KMS-11 (cell line): ENCODE results near the gene DAB2IP.

Experiments
- H2AFZ ChIP-seq: fragments of 200-600 bp; sonication (generic); 2 replicates; pipeline ENCODE4 v1.6.1; 2016; ENCODE audit warnings: antibody characterized with exemption, mixed run types, low read depth
- H3K27ac ChIP-seq: fragments of 200-600 bp; sonication (generic); 2 replicates; pipeline ENCODE4 v1.6.1; 2016; ENCODE audit warnings: mild to moderate bottlenecking, mixed run types
- H3K27me3 ChIP-seq: fragments of 200-600 bp; sonication (generic); 2 replicates; pipeline ENCODE4 v1.6.1; 2017; ENCODE audit warnings: mild to moderate bottlenecking, low read depth, mixed run types, moderate library complexity; ENCODE audit not compliant: insufficient read depth
- H3K36me3 ChIP-seq: fragments of 200-600 bp; sonication (generic); 2 replicates; pipeline ENCODE4 v1.6.1; 2017; ENCODE audit warnings: mild to moderate bottlenecking, mixed run types; ENCODE audit not compliant: insufficient read depth
- H3K4me1 ChIP-seq: fragments of 200-600 bp; sonication (generic); 2 replicates; pipeline ENCODE4 v1.6.1; 2016; ENCODE audit warnings: mild to moderate bottlenecking, low read depth, mixed run types; ENCODE audit not compliant: poor library complexity, severe bottlenecking
- H3K4me2 ChIP-seq: fragments of 200-600 bp; sonication (generic); 2 replicates; pipeline ENCODE4 v1.7.0; 2016; ENCODE audit warnings: mild to moderate bottlenecking, mixed run types
- H3K4me3 ChIP-seq: fragments of 200-600 bp; sonication (generic); IDR thresholded peaks from 2 replicates; pipeline ENCODE4 v1.6.1; 2017; ENCODE audit warnings: low read depth, low read length, mixed read lengths; ENCODE audit not compliant: insufficient read depth
- H3K79me2 ChIP-seq: fragments of 200-600 bp; sonication (generic); 2 replicates; pipeline ENCODE4 v1.6.1; 2016; ENCODE audit warnings: low read depth, mixed run types; ENCODE audit not compliant: insufficient read depth
- H3K9ac ChIP-seq: fragments of 200-600 bp; sonication (generic); 2 replicates; pipeline ENCODE4 v1.6.1; 2016; ENCODE audit warnings: mild to moderate bottlenecking, mixed run types
- H4K20me1 ChIP-seq: fragments of 200-600 bp; sonication (generic); 2 replicates; pipeline ENCODE4 v1.6.1; 2016; ENCODE audit warnings: mild to moderate bottlenecking, mixed run types; ENCODE audit not compliant: insufficient read depth
- TF ChIP-seq, protein P1 (sequence below): fragments of 200-600 bp; sonication (generic); conservative IDR thresholded peaks from 2 replicates; pipeline ENCODE4 v1.6.1; 2017; ENCODE audit warnings: low read depth, mild to moderate bottlenecking, antibody characterized with exemption, low read length, moderate library complexity, mixed read lengths

The DAB2IP gene

DNA sequence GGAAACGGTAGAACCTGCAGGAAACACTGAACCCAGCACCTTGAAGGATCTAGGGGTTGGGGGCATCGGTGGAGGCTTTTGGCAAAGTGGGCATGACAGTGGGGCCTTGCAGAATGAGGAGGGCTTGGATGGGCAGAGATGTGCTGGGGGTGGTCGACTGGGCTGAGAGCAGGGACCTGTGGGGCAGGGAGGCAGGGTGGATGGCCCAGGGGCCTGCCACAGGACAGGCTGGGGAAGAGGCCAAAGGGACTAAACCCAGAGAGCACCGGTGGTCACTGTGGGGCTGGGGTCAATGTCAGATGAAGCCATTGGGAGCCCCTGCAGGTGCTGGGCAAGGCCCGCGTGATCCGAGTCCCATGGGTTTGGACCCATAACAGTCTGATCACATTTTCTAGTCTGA lies 175.3 kb downstream of the DAB2IP start:
- TF ChIP-seq, protein P1, sequence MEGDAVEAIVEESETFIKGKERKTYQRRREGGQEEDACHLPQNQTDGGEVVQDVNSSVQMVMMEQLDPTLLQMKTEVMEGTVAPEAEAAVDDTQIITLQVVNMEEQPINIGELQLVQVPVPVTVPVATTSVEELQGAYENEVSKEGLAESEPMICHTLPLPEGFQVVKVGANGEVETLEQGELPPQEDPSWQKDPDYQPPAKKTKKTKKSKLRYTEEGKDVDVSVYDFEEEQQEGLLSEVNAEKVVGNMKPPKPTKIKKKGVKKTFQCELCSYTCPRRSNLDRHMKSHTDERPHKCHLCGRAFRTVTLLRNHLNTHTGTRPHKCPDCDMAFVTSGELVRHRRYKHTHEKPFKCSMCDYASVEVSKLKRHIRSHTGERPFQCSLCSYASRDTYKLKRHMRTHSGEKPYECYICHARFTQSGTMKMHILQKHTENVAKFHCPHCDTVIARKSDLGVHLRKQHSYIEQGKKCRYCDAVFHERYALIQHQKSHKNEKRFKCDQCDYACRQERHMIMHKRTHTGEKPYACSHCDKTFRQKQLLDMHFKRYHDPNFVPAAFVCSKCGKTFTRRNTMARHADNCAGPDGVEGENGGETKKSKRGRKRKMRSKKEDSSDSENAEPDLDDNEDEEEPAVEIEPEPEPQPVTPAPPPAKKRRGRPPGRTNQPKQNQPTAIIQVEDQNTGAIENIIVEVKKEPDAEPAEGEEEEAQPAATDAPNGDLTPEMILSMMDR, result no peak
- Histone ChIP-seq H4K20me1 (no peaks in the 10 kb centered on the region), H3K4me1 (no peaks in the 10 kb centered on the region), H3K36me3 (no peaks in the 10 kb centered on the region), H2AFZ (no peak overlapping the region), H3K27me3 (no peaks in the 10 kb centered on the region), H3K79me2 (no peaks in the 10 kb centered on the region), H3K27ac (no peak overlapping the region), H3K4me3 (no peak overlapping the region), H3K9ac (no peak overlapping the region), H3K4me2 (no peak overlapping the region)

DNA sequence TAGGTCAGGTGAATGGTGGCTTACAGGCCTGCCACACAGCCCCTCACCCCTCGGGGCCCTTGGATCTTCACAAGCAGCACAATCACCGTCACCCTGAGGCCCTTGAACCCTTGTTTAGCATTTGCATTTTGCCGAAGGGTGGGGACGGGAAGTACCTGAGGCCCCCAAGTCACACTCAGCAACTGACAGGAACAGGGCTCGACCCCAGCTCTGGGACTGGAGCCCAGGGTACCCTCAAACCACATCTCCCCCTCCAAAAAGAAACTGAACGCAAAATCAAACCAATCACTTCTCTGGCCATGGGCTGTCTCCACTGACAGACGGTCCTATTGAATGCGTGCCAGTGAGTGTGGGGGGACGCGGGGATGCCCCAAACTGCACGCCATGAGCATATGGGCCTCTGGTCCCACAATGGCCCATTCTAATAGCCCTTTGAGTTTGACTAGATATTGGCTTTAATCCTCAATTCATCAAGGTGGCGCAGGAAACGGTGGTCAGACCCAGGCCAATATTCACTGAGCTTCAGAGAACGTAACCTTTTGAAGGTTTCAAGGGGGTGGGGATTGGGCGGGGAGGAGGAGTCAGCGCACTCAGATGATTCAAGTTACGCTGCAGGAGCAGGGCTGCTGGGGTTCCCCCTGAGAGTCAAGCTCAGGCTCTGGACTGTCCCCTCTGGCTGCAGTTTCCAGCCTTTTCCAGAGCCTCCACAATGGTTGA lies 176.0 kb downstream of the DAB2IP start:
- TF ChIP-seq, protein P1, result no peak
- Histone ChIP-seq H3K36me3 (no peaks in the 10 kb centered on the region), H3K27ac (no peak overlapping the region), H3K27me3 (no peaks in the 10 kb centered on the region), H3K4me3 (no peak overlapping the region), H4K20me1 (no peaks in the 10 kb centered on the region), H3K79me2 (no peaks in the 10 kb centered on the region), H2AFZ (no peak overlapping the region), H3K9ac (no peak overlapping the region), H3K4me1 (no peaks in the 10 kb centered on the region), H3K4me2 (no peak overlapping the region)

DNA sequence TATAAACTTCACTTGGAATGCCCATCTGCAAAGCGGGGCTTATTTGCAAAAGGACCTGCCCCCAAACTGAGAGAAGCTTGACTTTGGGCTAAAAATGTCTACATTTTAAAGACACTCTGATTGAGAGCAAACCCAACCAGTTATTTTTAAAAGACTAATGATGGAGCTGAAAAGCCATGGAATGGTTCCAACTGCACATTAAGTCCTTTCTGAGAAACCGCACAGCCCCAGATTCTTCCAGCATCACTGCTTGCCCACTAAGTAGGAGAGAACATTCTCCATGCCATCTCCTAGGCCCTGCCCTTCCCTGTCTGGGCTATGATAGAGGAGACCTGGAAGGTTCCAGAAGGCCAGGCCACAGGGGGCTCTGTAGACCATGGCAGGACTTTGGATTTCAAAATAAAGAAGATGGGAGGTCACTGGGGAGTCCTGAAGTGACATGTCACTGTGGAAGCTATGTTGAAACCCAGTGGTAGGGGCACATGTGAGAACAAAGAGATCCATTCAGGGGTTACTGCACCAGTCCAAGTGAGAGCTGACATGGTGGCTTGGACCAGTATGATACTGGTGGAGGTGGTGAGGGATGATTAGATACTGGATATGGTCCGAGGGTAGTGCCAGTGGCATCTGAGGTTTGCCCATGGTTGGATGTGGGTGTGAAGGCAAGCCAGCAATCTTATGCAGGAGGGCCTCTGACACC lies 179.2 kb downstream of the DAB2IP start:
- no peak overlapping the region for H2AFZ ChIP-seq
- H3K27me3 ChIP-seq, result no peaks in the 10 kb centered on the region
- H3K9ac ChIP-seq, result no peak overlapping the region
- TF ChIP-seq, protein P1, result no peak
- H3K27ac ChIP-seq, result no peak overlapping the region
- H3K4me3 ChIP-seq, result no peak overlapping the region
- H3K79me2 ChIP-seq, result no peaks in the 10 kb centered on the region
- H3K36me3 ChIP-seq, result no peaks in the 10 kb centered on the region
- no peaks in the 10 kb centered on the region for H3K4me1 ChIP-seq
- no peak overlapping the region for H3K4me2 ChIP-seq
- no peaks in the 10 kb centered on the region for H4K20me1 ChIP-seq

DNA sequence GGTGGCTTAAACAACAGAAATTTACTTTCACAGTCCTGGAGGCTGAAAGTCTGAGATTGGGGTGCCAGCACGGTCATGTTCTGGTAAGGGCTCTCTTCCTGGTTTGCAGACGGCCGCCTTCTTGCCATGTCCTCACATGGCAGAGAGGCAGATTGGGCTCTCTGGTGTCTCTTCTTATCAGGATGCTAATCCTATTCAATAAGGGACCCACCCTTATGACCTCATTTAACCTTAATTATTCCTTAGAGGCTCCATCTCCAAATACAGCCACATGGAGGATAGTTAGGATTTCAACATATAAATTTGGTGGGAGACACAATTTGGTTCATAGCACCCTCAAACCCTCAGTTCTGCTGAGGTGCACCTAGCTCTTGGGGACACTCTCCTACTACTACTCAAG lies 180.4 kb downstream of the DAB2IP start:
- no peak overlapping the region for H3K9ac ChIP-seq
- H4K20me1 ChIP-seq, result no peaks in the 10 kb centered on the region
- TF ChIP-seq, protein P1, result no peak
- H3K4me3 ChIP-seq, result no peak overlapping the region
- H3K36me3 ChIP-seq, result no peaks in the 10 kb centered on the region
- no peak overlapping the region for H3K4me2 ChIP-seq
- H3K4me1 ChIP-seq, result no peaks in the 10 kb centered on the region
- no peaks in the 10 kb centered on the region for H3K79me2 ChIP-seq
- H3K27ac ChIP-seq, result no peak overlapping the region
- H2AFZ ChIP-seq, result no peak overlapping the region
- no peaks in the 10 kb centered on the region for H3K27me3 ChIP-seq
